ENCODE data around the gene SLC35G4.
"Not testable (repeated sequence)": the region's sequence is repeated elsewhere in the genome, so short reads cannot be mapped to it uniquely, and the experiment has no call there.

The SLC35G4 gene

DNA sequence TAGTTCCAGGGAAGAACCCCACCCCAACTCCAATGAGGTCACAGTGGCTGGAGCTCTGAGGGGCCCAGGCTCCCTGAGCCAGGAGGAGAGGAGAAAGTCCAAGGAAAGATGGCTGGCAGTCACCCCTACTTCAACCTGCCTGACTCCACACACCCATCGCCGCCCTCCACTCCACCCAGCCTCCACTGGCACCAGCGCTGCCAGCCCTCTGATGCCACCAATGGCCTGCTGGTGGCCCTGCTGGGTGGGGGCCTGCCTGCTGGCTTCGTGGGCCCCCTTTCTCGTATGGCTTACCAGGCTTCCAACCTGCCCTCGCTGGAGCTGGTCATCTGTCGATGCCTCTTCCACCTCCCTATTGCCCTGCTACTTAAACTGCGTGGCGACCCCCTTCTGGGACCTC lies at the start of gene SLC35G4:
SLC35G4 (plus strand) TSS at position 109 of the 400 bp plus-strand sequence; CDS start at position 109, 0 bp downstream.
- DNase-seq (ENCODE audit: low read depth): not testable (repeated sequence)

GRCh38 chr18:11561293-11561692 lies 48.1 kb upstream of the SLC35G4 start:
- DNase-seq (ENCODE audit: low read depth): no peak

GRCh38 chr18:11565716-11566115 lies 43.7 kb upstream of the SLC35G4 start:
- no peak for DNase-seq (ENCODE audit: low read depth)

- no peak for DNase-seq (ENCODE audit: low read depth)
These were observed 43.0 kb upstream of the SLC35G4 start for GRCh38 chr18:11566236-11566965.

- no peak for DNase-seq (ENCODE audit: low read depth)
These were observed 42.0 kb upstream of the SLC35G4 start for GRCh38 chr18:11567396-11567795.

DNA sequence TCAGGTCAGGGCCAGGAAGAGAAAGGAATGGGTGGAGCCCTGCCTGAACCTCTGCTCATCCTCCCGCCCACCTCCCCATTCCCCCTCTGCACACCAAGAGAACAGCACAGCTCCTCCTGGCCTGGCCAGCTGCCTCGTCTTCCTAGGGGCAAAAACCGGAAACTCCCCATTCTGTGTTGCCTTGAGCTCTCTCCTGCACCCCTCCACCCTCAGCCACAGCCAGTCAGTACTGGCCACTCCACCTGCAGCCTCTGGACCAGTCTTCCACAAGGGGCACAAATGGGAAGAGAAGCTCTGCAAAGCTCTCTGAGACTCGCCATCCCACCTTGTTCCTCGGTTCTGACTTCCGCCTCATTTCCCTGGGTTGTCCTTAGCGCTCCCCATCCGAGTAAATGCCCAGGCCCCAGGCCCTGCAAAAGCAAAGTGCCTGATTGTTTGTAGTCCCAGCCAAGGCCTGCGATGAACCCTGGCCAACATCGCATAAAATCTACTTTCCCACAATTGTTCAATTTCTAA lies 39.3 kb upstream of the SLC35G4 start:
- no peak for DNase-seq (ENCODE audit: low read depth)

DNA sequence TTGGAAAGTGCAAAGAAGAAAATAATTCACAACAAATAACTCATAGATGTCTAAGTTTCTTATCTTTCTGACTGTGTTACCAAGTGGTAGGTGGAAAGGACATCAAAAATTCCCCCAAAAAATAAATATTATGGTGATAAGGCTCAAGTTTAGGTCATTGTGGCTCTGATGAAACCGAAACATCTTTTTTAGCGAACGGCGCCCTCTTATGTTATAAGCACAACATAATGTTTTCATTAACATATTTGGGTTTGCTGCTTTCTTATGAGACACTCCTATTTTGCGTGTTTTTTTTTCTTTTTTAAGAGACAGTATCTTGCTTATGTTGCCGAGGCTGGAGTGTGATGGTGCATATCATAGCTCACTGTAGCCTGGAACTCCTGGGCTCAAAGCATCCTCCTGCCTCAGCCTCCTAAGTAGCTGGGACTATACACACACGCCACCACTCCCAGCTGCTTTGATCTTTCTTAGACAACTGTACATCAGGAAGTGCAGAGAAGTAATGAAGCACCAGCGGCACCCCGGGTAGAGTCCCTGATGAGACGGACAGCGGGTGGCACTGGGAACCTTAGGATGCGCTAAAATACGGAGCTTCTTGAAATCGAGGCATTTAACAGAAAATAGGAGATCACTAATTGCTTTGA lies 38.5 kb upstream of the SLC35G4 start:
- no peak for DNase-seq (ENCODE audit: low read depth)

GRCh38 chr18:11572201-11572600 lies 37.2 kb upstream of the SLC35G4 start:
- DNase-seq (ENCODE audit: low read depth): no peak

- no peak for DNase-seq (ENCODE audit: low read depth)
These were observed 34.9 kb upstream of the SLC35G4 start for GRCh38 chr18:11574545-11574944.

- DNase-seq (ENCODE audit: low read depth): no peak
These were observed 31.9 kb upstream of the SLC35G4 start for GRCh38 chr18:11577271-11578112.

- no peak for DNase-seq (ENCODE audit: low read depth)
These were observed 30.6 kb upstream of the SLC35G4 start for GRCh38 chr18:11578799-11579198.

GRCh38 chr18:11579916-11580315 lies 29.5 kb upstream of the SLC35G4 start:
- DNase-seq (ENCODE audit: low read depth): no peak

DNA sequence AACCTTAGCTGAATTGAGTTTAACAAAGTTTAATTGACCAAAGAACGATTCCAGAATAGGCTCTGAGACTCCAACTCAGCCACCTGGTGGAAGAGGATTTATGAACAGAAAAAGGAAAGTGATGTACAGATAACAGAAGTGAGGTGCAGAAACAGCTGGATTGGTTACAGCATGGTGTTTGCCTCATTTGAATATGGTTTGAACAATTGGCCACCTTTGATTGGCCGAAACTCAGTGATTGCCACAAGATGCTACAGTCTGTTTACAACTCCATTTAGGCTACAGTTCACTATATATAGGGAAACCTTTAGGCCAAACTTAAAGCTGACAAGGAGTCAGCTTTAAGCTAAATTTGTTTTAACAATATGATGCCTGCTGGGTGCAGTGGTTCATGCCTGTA lies 28.1 kb upstream of the SLC35G4 start:
- DNase-seq (ENCODE audit: low read depth): no peak

DNA sequence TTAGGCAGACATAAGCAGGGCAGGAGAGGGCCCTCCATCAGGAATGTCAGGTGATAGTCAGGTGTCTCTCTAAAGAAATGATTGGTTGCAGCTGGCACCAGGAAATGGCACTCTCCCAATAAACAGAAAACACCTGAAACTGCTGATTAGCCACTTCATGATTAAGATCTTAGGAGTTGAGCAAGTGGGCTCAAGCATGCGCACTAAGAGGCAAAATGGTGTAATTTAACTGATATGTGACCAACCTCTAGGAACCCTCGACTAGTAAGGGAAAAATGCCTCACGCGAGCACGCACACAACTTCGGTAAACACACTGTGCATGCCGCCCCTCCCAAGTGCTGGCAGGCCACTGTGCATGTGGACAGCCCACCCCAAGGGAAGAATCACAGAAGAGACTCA lies 23.8 kb upstream of the SLC35G4 start:
- DNase-seq (ENCODE audit: low read depth): no peak

- no peak for DNase-seq (ENCODE audit: low read depth)
These were observed 22.5 kb upstream of the SLC35G4 start for GRCh38 chr18:11586896-11587295.

- DNase-seq (ENCODE audit: low read depth): no peak
These were observed 22.0 kb upstream of the SLC35G4 start for GRCh38 chr18:11587432-11587831.

- DNase-seq (ENCODE audit: low read depth): no peak
These were observed 21.6 kb upstream of the SLC35G4 start for GRCh38 chr18:11587846-11588245.

DNA sequence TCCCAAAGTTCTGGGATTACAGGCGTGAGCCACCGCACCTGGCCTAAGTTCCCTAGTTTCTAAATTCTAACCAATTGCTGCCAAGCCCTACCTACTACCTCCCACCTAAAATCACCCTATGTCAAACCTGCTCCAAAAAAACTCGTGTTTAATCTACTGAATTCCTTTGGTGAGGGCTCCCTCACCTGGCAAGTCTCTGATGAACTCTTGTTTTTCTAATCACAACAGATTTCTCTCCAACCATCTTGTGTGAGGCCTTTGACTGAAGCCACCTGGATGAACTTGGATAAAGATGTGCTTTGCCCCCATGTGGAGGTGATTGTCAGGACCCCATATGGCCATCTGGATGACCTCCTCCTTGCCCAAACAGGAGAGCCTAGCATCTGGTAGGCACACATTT lies 17.4 kb upstream of the SLC35G4 start:
- DNase-seq (ENCODE audit: low read depth): no peak

DNA sequence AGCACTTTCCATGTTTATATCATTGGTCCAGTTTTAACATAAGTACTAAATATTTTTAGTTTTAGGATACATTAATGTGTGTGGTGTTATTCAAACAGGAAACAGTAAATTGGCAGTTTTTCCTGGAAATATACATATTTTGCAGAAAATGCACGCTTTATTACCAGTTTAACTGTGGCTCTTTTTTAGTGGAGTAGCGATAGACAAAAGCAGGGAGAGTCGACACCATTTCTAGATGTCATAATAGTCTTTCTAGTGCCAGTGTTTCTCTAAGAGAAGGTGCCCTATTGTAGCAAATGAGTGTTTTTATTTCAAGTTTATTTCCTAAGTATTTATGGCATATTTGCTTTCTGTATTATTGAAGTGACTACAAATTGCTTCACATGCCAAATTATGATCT lies 9.1 kb upstream of the SLC35G4 start:
- DNase-seq (ENCODE audit: low read depth): no peak

- DNase-seq (ENCODE audit: low read depth): no peak
These were observed 1.5 kb upstream of the SLC35G4 start for GRCh38 chr18:11607906-11608305.

DNA sequence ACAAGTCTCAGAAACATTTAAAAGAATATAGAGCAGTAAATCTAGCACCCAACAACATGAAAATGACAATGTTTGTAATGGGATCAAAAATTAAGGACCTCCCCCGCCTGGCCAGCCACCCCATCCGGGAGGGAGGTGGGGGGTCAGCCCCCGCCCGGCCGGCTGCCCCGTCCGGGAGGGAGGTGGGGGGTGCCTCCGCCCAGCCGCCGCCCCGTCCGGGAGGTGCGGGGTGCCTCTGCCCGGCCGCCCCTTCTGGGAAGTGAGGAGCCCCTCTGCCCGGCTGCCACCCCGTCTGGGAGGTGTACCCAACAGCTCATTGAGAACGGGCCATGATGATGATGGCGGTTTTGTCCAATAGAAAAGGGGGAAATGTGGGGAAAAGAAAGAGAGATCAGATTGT lies 778 bp upstream of the SLC35G4 start:
- not testable (repeated sequence) for DNase-seq (ENCODE audit: low read depth)

- DNase-seq (ENCODE audit: low read depth): not testable (repeated sequence)
These were observed 3.7 kb downstream of the SLC35G4 start for GRCh38 chr18:11613073-11613472.

GRCh38 chr18:11613611-11614010 lies 4.2 kb downstream of the SLC35G4 start:
- not testable (repeated sequence) for DNase-seq (ENCODE audit: low read depth)

All from activated T-helper 1 cell treated with Interleukin-2 at 50 U/mL for 16 hours (primary cell).